ENCODE measurements around the gene ADAMTS17.

GRCh38 chr15:100340721-100341238 lies 995 bp downstream of the ADAMTS17 start:
- TF ChIP-seq CTCF (IDR thresholded peaks at IDR 0.05) (no peak), POLR2A (IDR thresholded peaks at IDR 0.05) (no peak)

All from heart left ventricle (tissue), 13 donors.